C4-2B (cell line): ENCODE measurements around the gene NACC2.

Experiments
- CTCF ChIP-seq: fragments of 450-650 bp; conservative IDR thresholded peaks from 2 replicates; pipeline ENCODE4 v1.5.1; 2017; ENCODE audit warnings: mild to moderate bottlenecking
- ZFX ChIP-seq: fragments of 450-650 bp; IDR thresholded peaks from 2 replicates; pipeline ENCODE4 v1.6.1; 2017

- TF ChIP-seq CTCF (no peak), ZFX (no peak)
These were observed 9.4 kb upstream of the NACC2 start for GRCh38 chr9:136104488-136104800.
